Kidney (tissue), 22 donors: ENCODE measurements around the gene IFNL3. TPM values are rescaled to one million over a fixed set of nuclear protein-coding genes. Genes with fewer than 3 reads are reported as not detected.
"Not testable (repeated sequence)": the region's sequence is repeated elsewhere in the genome, so short reads cannot be mapped to it uniquely, and the experiment has no call there.

Experiments used
- DNase-seq, 5 donors: peaks; one replicate each; pipeline ENCODE4 v3.0.0-alpha.2; 2013 to 2020
- FAIRE-seq: peaks from 2 replicates; lab custom pipeline; 2012; peaks lifted over from hg19 to GRCh38; lab: Jason Lieb, UNC
- H3K27ac ChIP-seq, 2 donors: one replicate each; pipeline ENCODE4 v1.7.0; 2013; ENCODE audit warnings: low read depth in 2 of 2, low read length in 2 of 2, inconsistent platforms in 1 of 2
- H3K27me3 ChIP-seq: one replicate; pipeline ENCODE4 v1.7.1; 2013; ENCODE audit warnings: low read length, inconsistent platforms; ENCODE audit not compliant: control insufficient read depth, insufficient read depth
- H3K36me3 ChIP-seq, 3 donors: one replicate each; pipeline versions ENCODE4 v1.7.0 to v1.7.1; 2013; ENCODE audit warnings: low read length in 3 of 3, control low read depth in 1 of 3, inconsistent platforms in 1 of 3; ENCODE audit not compliant: insufficient read depth in 3 of 3, control insufficient read depth in 2 of 3
- H3K4me1 ChIP-seq, 3 donors: one replicate each; pipeline versions ENCODE4 v1.7.0 to v1.7.1; 2013; ENCODE audit warnings: low read length in 3 of 3, inconsistent platforms in 1 of 3, low read depth in 1 of 3; ENCODE audit not compliant: control insufficient read depth in 2 of 3, insufficient read depth in 2 of 3
- H3K4me3 ChIP-seq, 3 donors: one replicate each; pipeline versions ENCODE4 v1.7.0 to v1.8.1; 2013; ENCODE audit warnings: low read length in 3 of 3, control low read depth in 1 of 3, inconsistent platforms in 1 of 3
- H3K9ac ChIP-seq, 3 donors: one replicate each; pipeline versions ENCODE4 v1.7.0 to v1.7.1; 2013; ENCODE audit warnings: low read length in 3 of 3, control low read depth in 1 of 3, inconsistent platforms in 1 of 3
- H3K9me3 ChIP-seq, 3 donors: one replicate each; pipeline versions ENCODE4 v1.7.0 to v1.7.1; 2013; ENCODE audit warnings: low read length in 3 of 3, control low read depth in 1 of 3, inconsistent platforms in 1 of 3; ENCODE audit not compliant: control insufficient read depth in 2 of 3, insufficient read depth in 1 of 3
- CTCF ChIP-seq: IDR thresholded peaks from 3 replicates; pipeline ENCODE4 v1.5.1; 2012; ENCODE audit warnings: mild to moderate bottlenecking, moderate library complexity, borderline replicate concordance; ENCODE audit not compliant: insufficient read depth; ENCODE audit errors: extremely low read depth
- intact Hi-C: fragments of 100-400 bp; cut with DNase I; formaldehyde crosslinking; loops from one replicate; pipeline ENCODE4 v1.11.1; 2022
- long read RNA-seq, 10 donors: library from polyadenylated mRNA in 1 of 10; unstranded in 1 of 10; transcript quantifications; one replicate each; pipeline ENCODE4 v2.0.0 and lab custom pipeline, GENCODE V29; 2021 to 2026
- polyA plus RNA-seq: library from polyadenylated mRNA; stranded (reverse); fragments of 350-450 nt; fragmentation: Illumina TruSeq; extraction: RNeasy Lipid Tissue Mini Kit (QIAGEN cat#74804); gene quantifications from one replicate; pipeline ENCODE4 v1.2.3, GENCODE V29; 2014; ENCODE audit warnings: low read depth, low replicate concordance; ENCODE audit not compliant: insufficient read depth
- total RNA-seq: library from RNA; stranded (reverse); fragmentation: NEBNext Ultra II Directional; extraction: Animal tissue kit (Norgen Biotek cat#: 25700); gene quantifications from one replicate; pipeline ENCODE4 v1.2.1, GENCODE V29; 2021
- donor health status: control.
- donor health status: control.
- donor health status: control.
- donor health status: control.
- donor health status: control.
- donor health status: DM: yes; HTN: yes; CAD: no.
- donor health status: Normal renal cell carcinoma (clear cell type).

Gene IFNL3
- total RNA-seq (not detected), polyA plus RNA-seq (not detected)
- long read RNA-seq, donor 1 = 0 reads
- long read RNA-seq, donor 2 = 0 reads
- long read RNA-seq, donor 3 = 0 reads
- long read RNA-seq, donor 4 = 0 reads
- long read RNA-seq, donor 5 = 0 reads
- long read RNA-seq, donor 6 = 0 reads
- long read RNA-seq, donor 7 = 0 reads
- long read RNA-seq, donor 8 = 0 reads
- long read RNA-seq, donor 9 = 0 reads
- long read RNA-seq, donor 10 = 0 reads

- H3K36me3 ChIP-seq, H3K9ac ChIP-seq, DNase-seq, FAIRE-seq, H3K9me3 ChIP-seq, H3K4me1 ChIP-seq, intact Hi-C loops, H3K27ac ChIP-seq, H3K4me3 ChIP-seq: not testable (repeated sequence)
- peaks cover 18% of the 10 kb centered on the region for H3K27me3 ChIP-seq
These were observed at the start of gene IFNL3 for GRCh38 chr19:39244410-39245100. Gene IFNL3 (minus strand): TSS chr19:39245006. CDS start chr19:39244967, 39 bp downstream.

GRCh38 chr19:39293394-39293793, 48.6 kb upstream of the IFNL3 start:
- intact Hi-C loops = no loop called here

GRCh38 chr19:39284032-39284431, 39.2 kb upstream of the IFNL3 start:
- Histone ChIP-seq H3K9me3 (peaks cover 0 to 21% (median 0%) of the 10 kb centered on the region in 3 donors), H3K4me3 (no peak overlapping the region), H3K27ac (no peak overlapping the region), H3K4me1 (no peaks in the 10 kb centered on the region), H3K36me3 (no peaks in the 10 kb centered on the region), H3K27me3 (no peaks in the 10 kb centered on the region), H3K9ac (no peak overlapping the region)
- TF ChIP-seq CTCF = no peak
- FAIRE-seq = no peak
- DNase-seq = no peak
- intact Hi-C loops = no loop called here

More at GRCh38 chr19:39293394-39293793, 48.6 kb upstream of the IFNL3 start:
- no peak for TF ChIP-seq CTCF
- Histone ChIP-seq H3K4me3 (no peak overlapping the region), H3K36me3 (no peaks in the 10 kb centered on the region), H3K27ac (no peak overlapping the region), H3K9ac (no peak overlapping the region), H3K4me1 (no peaks in the 10 kb centered on the region), H3K9me3 (no peaks in the 10 kb centered on the region), H3K27me3 (no peaks in the 10 kb centered on the region)
- DNase-seq (no peak), FAIRE-seq (no peak)

GRCh38 chr19:39282021-39282420, 37.2 kb upstream of the IFNL3 start:
- DNase-seq = no peak
- intact Hi-C loops = no loop called here
- H3K27ac ChIP-seq = no peak overlapping the region
- no peaks in the 10 kb centered on the region for H3K27me3 ChIP-seq
- no peaks in the 10 kb centered on the region for H3K36me3 ChIP-seq
- H3K4me1 ChIP-seq = no peaks in the 10 kb centered on the region
- H3K4me3 ChIP-seq = no peak overlapping the region
- no peak for TF ChIP-seq CTCF
- no peak overlapping the region for H3K9ac ChIP-seq
- peaks cover 0 to 21% (median 0%) of the 10 kb centered on the region in 3 donors for H3K9me3 ChIP-seq
- FAIRE-seq = no peak
